Right atrium auricular region (tissue), 2 donors: ENCODE measurements around the gene ASB5. TPM values are rescaled to one million over a fixed set of nuclear protein-coding genes. Genes with fewer than 3 reads are reported as not detected.

Experiments used
- DNase-seq: peaks from one replicate; pipeline ENCODE4 v3.0.0-alpha.2; 2019; ENCODE audit warnings: low spot score
- H3K27ac ChIP-seq, 2 donors: fragments of 200-600 bp; sonication (generic); 1 replicate in 1 of 2; 2 replicates in 1 of 2; pipeline ENCODE4 v1.5.1; 2016 to 2019
- H3K27me3 ChIP-seq, 2 donors: fragments of 200-600 bp; sonication (generic); one replicate each; pipeline versions ENCODE4 v1.5.1 to v1.6.0; 2017 to 2019
- H3K36me3 ChIP-seq: fragments of 200-600 bp; sonication (generic); one replicate; pipeline ENCODE4 v1.5.1; 2016
- H3K4me1 ChIP-seq, 2 donors: fragments of 200-600 bp; sonication (generic); one replicate each; pipeline versions ENCODE4 v1.5.1 to v1.6.0; 2017 to 2019
- H3K4me3 ChIP-seq, 2 donors: fragments of 200-600 bp; sonication (generic); 1 replicate in 1 of 2; 2 replicates in 1 of 2; pipeline ENCODE4 v1.5.1; 2017 to 2019; ENCODE audit warnings: mild to moderate bottlenecking in 1 of 2, moderate library complexity in 1 of 2
- H3K9me3 ChIP-seq, 2 donors: fragments of 200-600 bp; sonication (generic); one replicate each; pipeline ENCODE4 v1.5.1; 2019
- CTCF ChIP-seq, 2 donors: fragments of 200-600 bp; sonication (generic); IDR thresholded peaks; one replicate each; pipeline ENCODE4 v1.5.1; 2019; ENCODE audit warnings: antibody characterized with exemption in 2 of 2
- total RNA-seq, 2 donors: library from RNA; depleted of rRNA; stranded (reverse); fragments of >200 nt; gene quantifications; one replicate each; pipeline ENCODE4 v1.1.0, GENCODE V29; 2016

Gene ASB5, protein sequence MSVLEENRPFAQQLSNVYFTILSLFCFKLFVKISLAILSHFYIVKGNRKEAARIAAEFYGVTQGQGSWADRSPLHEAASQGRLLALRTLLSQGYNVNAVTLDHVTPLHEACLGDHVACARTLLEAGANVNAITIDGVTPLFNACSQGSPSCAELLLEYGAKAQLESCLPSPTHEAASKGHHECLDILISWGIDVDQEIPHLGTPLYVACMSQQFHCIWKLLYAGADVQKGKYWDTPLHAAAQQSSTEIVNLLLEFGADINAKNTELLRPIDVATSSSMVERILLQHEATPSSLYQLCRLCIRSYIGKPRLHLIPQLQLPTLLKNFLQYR
- 1 to 10 TPM in 1 of 2 donors, under 1 TPM in 1; 0.90 to 3.7 TPM for total RNA-seq

GRCh38 chr4:176268963-176269362 lies at the start of gene ASB5:
TSS of gene ASB5 (minus strand) at chr4:176269222. CDS start at chr4:176269108, 114 bp downstream.
- H3K36me3 ChIP-seq: no peaks in the 10 kb centered on the region
- no peaks in the 10 kb centered on the region for H3K9me3 ChIP-seq
- no peak within 1 kb of the TSS for H3K4me3 ChIP-seq
- no peak within 1 kb of the TSS for H3K27ac ChIP-seq
- no peaks in the 10 kb centered on the region for H3K27me3 ChIP-seq
- no peak for DNase-seq
- no peaks in the 10 kb centered on the region for H3K4me1 ChIP-seq
- TF ChIP-seq CTCF (IDR thresholded peaks at IDR 0.05): no peak

- H3K27me3 ChIP-seq: no peaks in the 10 kb centered on the region
- H3K4me1 ChIP-seq: peaks cover 0 to 4% of the 10 kb centered on the region in 2 donors
- no peak for DNase-seq
- H3K27ac ChIP-seq: no peak overlapping the region
- no peak for TF ChIP-seq CTCF (IDR thresholded peaks at IDR 0.05)
- H3K4me3 ChIP-seq: no peak overlapping the region
- H3K9me3 ChIP-seq: no peaks in the 10 kb centered on the region
- H3K36me3 ChIP-seq: no peaks in the 10 kb centered on the region
Observed at GRCh38 chr4:176313596-176314336, 44.7 kb upstream of the ASB5 start.

GRCh38 chr4:176309772-176310171 lies 40.8 kb upstream of the ASB5 start:
- no peak overlapping the region for H3K4me3 ChIP-seq
- no peak for TF ChIP-seq CTCF (IDR thresholded peaks at IDR 0.05)
- no peaks in the 10 kb centered on the region for H3K9me3 ChIP-seq
- H3K4me1 ChIP-seq: no peaks in the 10 kb centered on the region
- no peak overlapping the region for H3K27ac ChIP-seq
- no peaks in the 10 kb centered on the region for H3K27me3 ChIP-seq
- DNase-seq: no peak
- H3K36me3 ChIP-seq: no peaks in the 10 kb centered on the region

GRCh38 chr4:176309046-176309445 lies 40.0 kb upstream of the ASB5 start:
- H3K4me3 ChIP-seq: no peak overlapping the region
- no peak for DNase-seq
- no peaks in the 10 kb centered on the region for H3K27me3 ChIP-seq
- no peak for TF ChIP-seq CTCF (IDR thresholded peaks at IDR 0.05)
- H3K4me1 ChIP-seq: no peaks in the 10 kb centered on the region
- H3K9me3 ChIP-seq: no peaks in the 10 kb centered on the region
- no peaks in the 10 kb centered on the region for H3K36me3 ChIP-seq
- no peak overlapping the region for H3K27ac ChIP-seq

DNA sequence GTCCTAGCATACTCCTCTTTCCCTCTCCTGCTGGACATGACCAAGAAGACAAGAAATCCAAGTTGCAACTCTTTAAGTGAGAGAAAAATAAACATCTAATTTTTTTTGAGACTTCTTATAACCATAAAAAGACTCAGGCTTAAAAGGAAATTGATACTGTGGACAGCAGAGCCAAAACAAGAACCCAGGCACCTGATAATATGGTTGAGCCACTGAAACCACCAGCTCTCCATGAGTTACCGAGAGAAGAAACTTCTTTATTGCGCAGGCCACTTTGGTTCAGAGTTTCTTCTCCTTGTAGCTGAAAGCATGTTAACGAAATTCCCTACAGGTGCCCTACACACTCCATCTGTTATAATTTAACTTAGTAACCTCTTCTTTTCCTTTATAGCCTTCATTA lies 39.4 kb upstream of the ASB5 start:
- TF ChIP-seq CTCF (IDR thresholded peaks at IDR 0.05): no peak
- H3K4me1 ChIP-seq: no peaks in the 10 kb centered on the region
- H3K36me3 ChIP-seq: no peaks in the 10 kb centered on the region
- no peak overlapping the region for H3K27ac ChIP-seq
- H3K9me3 ChIP-seq: no peaks in the 10 kb centered on the region
- H3K4me3 ChIP-seq: no peak overlapping the region
- no peaks in the 10 kb centered on the region for H3K27me3 ChIP-seq
- no peak for DNase-seq
